ENCODE results near the gene EPB41L4B.

GRCh38 chr9:109301012-109301411 is 19.8 kb downstream of the EPB41L4B start:
- TF ChIP-seq IRF9 (CRISPR knock-in tag; IDR thresholded peaks at IDR 0.05; ENCODE audit: borderline replicate concordance) (no peak), NFE2L2 (IDR thresholded peaks at IDR 0.05; ENCODE audit: low read length) (no peak), STAT6 (CRISPR knock-in tag; IDR thresholded peaks at IDR 0.05; ENCODE audit: borderline replicate concordance) (no peak), SAFB2 (CRISPR knock-in tag; IDR thresholded peaks at IDR 0.05; ENCODE audit: borderline replicate concordance, low read depth) (no peak), POLR2A (IDR thresholded peaks at IDR 0.05; ENCODE audit: insufficient read depth in 1 of 2, low read depth in 2 of 2, low read length in 2 of 2) (no peak)

Data from HepG2 (cell line).